Dedifferentiated amniotic fluid mesenchymal stem cell (primary cell): Measurements from ENCODE around the gene ADCY5.
A peak's percentile ranks its signal among the peaks of the same experiment; 100 is the strongest.

Experiments
- DNase-seq: peaks from one replicate; pipeline ENCODE4 v3.0.0-alpha.2; 2016; ENCODE audit errors: extremely low spot score

ADCY5 gene

GRCh38 chr3:123342631-123343080 is 106.2 kb downstream of the ADCY5 start:
- DNase-seq: no peak

GRCh38 chr3:123341871-123342630 is 106.8 kb downstream of the ADCY5 start:
- no peak for DNase-seq

GRCh38 chr3:123340336-123340735 is 108.6 kb downstream of the ADCY5 start:
- DNase-seq: no peak

GRCh38 chr3:123339302-123339701 is 109.6 kb downstream of the ADCY5 start:
- no peak for DNase-seq

GRCh38 chr3:123338620-123339061 is 110.2 kb downstream of the ADCY5 start:
- DNase-seq: no peak

GRCh38 chr3:123337948-123338619 is 110.8 kb downstream of the ADCY5 start:
- no peak for DNase-seq

GRCh38 chr3:123337226-123337625 is 111.7 kb downstream of the ADCY5 start:
- DNase-seq: no peak

GRCh38 chr3:123336441-123336851 is 112.4 kb downstream of the ADCY5 start:
- no peak for DNase-seq

GRCh38 chr3:123336001-123336400 is 112.9 kb downstream of the ADCY5 start:
- DNase-seq: no peak

GRCh38 chr3:123335007-123335670 is 113.8 kb downstream of the ADCY5 start:
- no peak for DNase-seq

- no peak for DNase-seq
Observed at GRCh38 chr3:123334056-123334455, 114.8 kb downstream of the ADCY5 start.

- no peak for DNase-seq
Observed at GRCh38 chr3:123333401-123333800, 115.5 kb downstream of the ADCY5 start.

GRCh38 chr3:123332124-123332641 is 116.7 kb downstream of the ADCY5 start:
- DNase-seq: no peak

GRCh38 chr3:123331651-123332050 is 117.2 kb downstream of the ADCY5 start:
- DNase-seq: no peak

GRCh38 chr3:123331006-123331405 is 117.9 kb downstream of the ADCY5 start:
- no peak for DNase-seq

GRCh38 chr3:123330441-123330991 is 118.4 kb downstream of the ADCY5 start:
- DNase-seq: no peak

GRCh38 chr3:123329636-123330340 is 119.1 kb downstream of the ADCY5 start:
- no peak for DNase-seq

- peak; percentile 29 for DNase-seq
Observed at GRCh38 chr3:123328851-123329635, 119.8 kb downstream of the ADCY5 start.

GRCh38 chr3:123327956-123328850 is 120.7 kb downstream of the ADCY5 start:
- no peak for DNase-seq

GRCh38 chr3:123327480-123327879 is 121.4 kb downstream of the ADCY5 start:
- no peak for DNase-seq
